HepG2 (cell line): ENCODE data around the gene ADGRG6. TPM values are rescaled to one million over a fixed set of nuclear protein-coding genes. Genes with fewer than 3 reads are reported as not detected.

Experiments
- ARHGAP35 ChIP-seq: sonication (generic); formaldehyde crosslinking; IDR thresholded peaks from 2 replicates; pipeline ENCODE4 v1.9.0; 2022; ENCODE audit warnings: mild to moderate bottlenecking, inconsistent platforms, moderate library complexity, missing genetic modification reagents, borderline replicate concordance
- CERS6 ChIP-seq: sonication (generic); formaldehyde crosslinking; IDR thresholded peaks from 2 replicates; pipeline ENCODE4 v1.5.0; 2020; ENCODE audit warnings: missing genetic modification reagents
- ELF3 ChIP-seq: IDR thresholded peaks from 2 replicates; pipeline ENCODE4 v1.6.1; 2016; ENCODE audit warnings: missing genetic modification reagents, missing compliant biosample characterization
- FOXP1 ChIP-seq, 2 experiments: fragments of 450-650 bp in 1 of 2; IDR thresholded peaks; 2 replicates each; pipeline ENCODE4 v1.6.1; 2017 to 2018; ENCODE audit warnings: antibody characterized with exemption in 1 of 2
- GLI4 ChIP-seq: sonication (generic); formaldehyde crosslinking; IDR thresholded peaks from 2 replicates; pipeline ENCODE4 v1.5.1; 2020; ENCODE audit warnings: missing genetic modification reagents, mild to moderate bottlenecking, moderate library complexity, borderline replicate concordance
- NR2F2 ChIP-seq: IDR thresholded peaks from 2 replicates; pipeline ENCODE4 v1.6.1; 2012; ENCODE audit warnings: low read depth, inconsistent platforms, borderline replicate concordance
- RAD21 ChIP-seq: fragments of 450-650 bp; formaldehyde crosslinking; IDR thresholded peaks from 2 replicates; pipeline ENCODE4 v1.5.0; 2020; ENCODE audit warnings: mild to moderate bottlenecking
- SATB2 ChIP-seq: sonication (generic); formaldehyde crosslinking; IDR thresholded peaks from 2 replicates; pipeline ENCODE4 v1.5.0; 2020; ENCODE audit warnings: missing genetic modification reagents
- SETDB1 ChIP-seq: sonication (generic); formaldehyde crosslinking; IDR thresholded peaks from 2 replicates; pipeline ENCODE4 v1.5.1; 2020; ENCODE audit warnings: missing genetic modification reagents, mild to moderate bottlenecking, borderline replicate concordance
- SOX13 ChIP-seq, 3 experiments: fragments of 450-650 bp in 1 of 3; sonication (generic) in 1 of 3; formaldehyde crosslinking in 1 of 3; IDR thresholded peaks in 2 of 3; conservative IDR thresholded peaks in 1 of 3; 2 replicates each; pipeline versions ENCODE4 v1.5.0 to v1.6.1; 2016 to 2020; ENCODE audit warnings: antibody characterized with exemption in 1 of 3, mild to moderate bottlenecking in 1 of 3, missing compliant biosample characterization in 1 of 3, missing genetic modification reagents in 1 of 3, moderate library complexity in 1 of 3
- TARDBP ChIP-seq: sonication (generic); formaldehyde crosslinking; IDR thresholded peaks from 2 replicates; pipeline ENCODE4 v1.8.0; 2022; ENCODE audit warnings: mild to moderate bottlenecking, missing genetic modification reagents
- TEAD3 ChIP-seq: optimal IDR thresholded peaks from 2 replicates; pipeline ENCODE3; 2016; ENCODE audit warnings: borderline replicate concordance
- YEATS4 ChIP-seq: sonication (generic); formaldehyde crosslinking; IDR thresholded peaks from 2 replicates; pipeline ENCODE4 v1.4.0; 2020; ENCODE audit warnings: missing genetic modification reagents, borderline replicate concordance
- ZBTB25 ChIP-seq: IDR thresholded peaks from 2 replicates; pipeline ENCODE4 v1.6.1; 2018; ENCODE audit warnings: missing genetic modification reagents
- ZKSCAN8 ChIP-seq: IDR thresholded peaks from 2 replicates; pipeline ENCODE4 v1.6.1; 2016; ENCODE audit warnings: borderline replicate concordance, missing genetic modification reagents, missing compliant biosample characterization
- ZNF318 ChIP-seq: sonication (generic); formaldehyde crosslinking; IDR thresholded peaks from 2 replicates; pipeline ENCODE4 v1.4.0; 2020; ENCODE audit warnings: mild to moderate bottlenecking, missing genetic modification reagents
- ZNF451 ChIP-seq: sonication (generic); formaldehyde crosslinking; IDR thresholded peaks from 2 replicates; pipeline ENCODE4 v1.5.0; 2020; ENCODE audit warnings: mild to moderate bottlenecking, missing genetic modification reagents
- ZNF7 ChIP-seq: IDR thresholded peaks from 2 replicates; pipeline ENCODE4 v1.6.1; 2016; ENCODE audit warnings: missing biosample characterization, missing genetic modification reagents
- polyA plus RNA-seq, 8 experiments: library from polyadenylated mRNA; depleted of rRNA in 3 of 8; stranded (reverse) in 7 of 8; unstranded in 1 of 8; fragments of >200 nt; fragmentation: Illumina TruSeq in 4 of 8; extraction: Trizol in 4 of 8; gene quantifications; 2 replicates each; pipeline versions ENCODE4 v1.2.1 to v1.2.3, GENCODE V29; 2011 to 2016; ENCODE audit warnings: low read depth in 4 of 8, missing spikeins in 1 of 8, mixed read lengths in 1 of 8; ENCODE audit not compliant: insufficient read depth in 1 of 8
- total RNA-seq, 5 experiments: library from RNA; depleted of rRNA; stranded (reverse); fragments of >200 nt; fragmentation: Illumina TruSeq; extraction: Trizol; gene quantifications; 2 replicates each; pipeline ENCODE4 v1.2.3, GENCODE V29; 2016; ENCODE audit warnings: low read depth in 1 of 5

Gene ADGRG6
- total and polyA plus RNA-seq, 2 of the 13 experiments (the other 11 are each of a cell fraction or from before 2014, with no cell fraction given), result 129 to 249 TPM

- TF ChIP-seq ZNF318 (CRISPR knock-in tag) (no peak), GLI4 (CRISPR knock-in tag) (no peak), SOX13 (IDR thresholded peaks at IDR 0.05) (peak; percentile 60), SOX13 (CRISPR knock-in tag; conservative IDR thresholded peaks at IDR 0.05 in 1 of 2, IDR thresholded peaks at IDR 0.05 in 1 of 2) (peak in 1 of 2 experiments; percentile 68; a peak in 1 of 4 replicates), YEATS4 (peak; percentile 53; the same call in 1 of the 2 replicates), NR2F2 (peak; percentile 24; the same call in 1 of the 2 replicates), TEAD3 (CRISPR knock-in tag) (peak; percentile 28), ARHGAP35 (CRISPR knock-in tag) (no peak), ZBTB25 (peak; percentile 79; the same call in 1 of the 2 replicates), FOXP1 (IDR thresholded peaks at IDR 0.05) (no peak), FOXP1 (CRISPR knock-in tag; IDR thresholded peaks at IDR 0.05) (peak; percentile 67), ELF3 (CRISPR knock-in tag) (peak; percentile 87), SETDB1 (CRISPR knock-in tag) (no peak), ZNF451 (CRISPR knock-in tag) (no peak), RAD21 (CRISPR knock-in tag) (peak; percentile 41; the same call in 1 of the 2 replicates), ZNF7 (CRISPR knock-in tag) (0 out of 2 replicates have a peak, but pooled peaks have one; percentile 7), ZKSCAN8 (CRISPR knock-in tag) (peak; percentile 79; the same call in 1 of the 2 replicates), SATB2 (CRISPR knock-in tag) (no peak), TARDBP (no peak), CERS6 (CRISPR knock-in tag) (no peak)
Observed at GRCh38 chr6:142285235-142286087, 16.3 kb upstream of the ADGRG6 start (continued).
